ENCODE measurements around the gene HDAC8.
"Not testable (repeated sequence)": the region's sequence is repeated elsewhere in the genome, so short reads cannot be mapped to it uniquely, and the experiment has no call there.

HDAC8 gene

DNA sequence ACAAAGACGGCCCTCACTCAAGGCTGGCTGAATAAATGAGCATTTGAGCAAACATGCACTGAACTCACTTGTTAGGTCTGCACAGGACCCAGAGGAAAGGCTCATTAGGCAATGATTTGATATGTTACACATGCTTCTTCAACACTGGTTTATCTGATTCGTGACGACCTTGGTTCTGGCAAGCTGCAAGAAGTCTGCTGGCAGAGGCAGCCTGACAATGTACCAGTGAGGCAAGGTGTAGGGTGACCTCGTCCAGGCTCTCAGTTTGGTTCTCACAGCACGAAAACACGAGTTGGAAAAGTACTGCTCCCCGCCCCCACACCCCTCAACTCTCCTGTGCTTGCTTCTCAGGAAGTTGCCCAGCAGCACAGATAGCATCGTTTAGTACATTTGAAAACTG is 203.8 kb downstream of the HDAC8 start:
- no peak for DNase-seq

DNA sequence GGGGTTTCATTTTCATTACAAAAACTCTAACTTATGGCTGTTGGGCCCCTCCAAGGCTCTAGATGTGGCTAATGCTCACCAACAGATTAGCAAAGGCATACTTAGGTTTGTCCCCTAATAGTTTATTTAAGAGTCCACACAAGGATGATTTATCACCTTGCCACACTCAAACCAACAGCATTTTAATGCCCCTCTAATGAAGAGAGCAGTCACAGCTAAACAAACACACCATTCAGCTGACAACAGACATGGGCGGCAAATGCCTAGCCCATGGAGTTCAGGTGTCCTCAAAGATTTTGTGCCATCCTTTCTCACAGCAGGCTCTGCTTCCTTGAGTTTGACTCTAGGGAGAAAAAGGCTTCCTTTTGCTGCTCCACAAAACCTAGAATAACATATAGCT is 205.1 kb downstream of the HDAC8 start:
- peak in 2 of 3 experiments; percentile 42 to 78 for DNase-seq

DNA sequence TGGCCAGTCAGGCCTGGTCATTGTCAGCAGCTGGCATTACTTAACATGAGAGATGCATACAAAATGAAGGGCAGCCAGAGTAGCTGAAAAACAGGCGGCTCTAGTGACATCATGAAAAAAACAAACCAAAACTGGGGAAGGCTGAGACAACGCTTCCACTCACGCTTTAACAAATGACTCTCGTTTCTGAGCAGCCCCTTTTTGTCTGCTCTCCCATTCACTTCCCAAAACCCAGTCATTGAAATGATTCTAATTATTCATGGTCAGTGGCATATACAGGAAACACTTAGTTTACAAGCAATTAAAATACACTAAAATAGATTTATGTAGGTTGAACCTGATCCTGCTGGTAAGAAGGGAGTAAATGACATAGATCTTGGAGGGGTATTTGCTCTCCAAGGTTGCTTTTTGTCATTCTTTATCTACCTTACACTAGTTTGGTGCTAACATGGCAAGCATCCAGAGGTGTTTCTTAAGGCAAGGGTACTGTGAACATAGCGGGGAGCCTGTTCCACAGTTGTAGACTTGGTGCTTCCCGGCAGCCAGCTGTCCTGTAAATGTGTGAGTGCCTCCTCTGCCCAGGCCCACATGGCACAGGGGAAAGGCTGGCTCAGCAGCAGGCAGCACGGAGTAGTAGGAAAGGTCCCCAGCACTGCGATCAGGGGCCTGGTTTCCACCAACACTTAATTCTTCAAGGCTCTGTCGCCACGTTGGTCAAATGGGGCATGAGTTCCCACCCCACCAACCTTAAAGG is 205.8 kb downstream of the HDAC8 start:
- peak in 2 of 3 experiments; percentile 42 to 61 for DNase-seq

DNA sequence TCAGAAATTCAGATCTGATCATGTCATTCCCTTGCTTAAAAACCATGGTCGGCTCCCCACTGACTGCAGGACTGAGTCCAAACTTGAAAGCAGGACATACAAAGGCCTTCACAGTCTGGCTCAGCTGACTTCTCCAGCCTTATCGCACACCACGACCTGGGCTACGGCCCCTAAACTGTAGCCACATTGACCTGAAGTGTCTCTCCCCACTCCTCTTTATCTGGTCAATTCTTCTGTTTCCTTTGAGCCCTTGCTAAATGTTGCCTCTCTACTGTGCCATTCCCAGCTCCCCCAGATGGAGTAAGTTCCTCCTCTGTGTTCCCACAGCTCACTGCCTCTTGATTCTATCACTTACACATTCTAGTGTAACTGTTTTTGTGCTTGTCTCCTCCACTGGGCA is 206.5 kb downstream of the HDAC8 start:
- no peak for DNase-seq

DNA sequence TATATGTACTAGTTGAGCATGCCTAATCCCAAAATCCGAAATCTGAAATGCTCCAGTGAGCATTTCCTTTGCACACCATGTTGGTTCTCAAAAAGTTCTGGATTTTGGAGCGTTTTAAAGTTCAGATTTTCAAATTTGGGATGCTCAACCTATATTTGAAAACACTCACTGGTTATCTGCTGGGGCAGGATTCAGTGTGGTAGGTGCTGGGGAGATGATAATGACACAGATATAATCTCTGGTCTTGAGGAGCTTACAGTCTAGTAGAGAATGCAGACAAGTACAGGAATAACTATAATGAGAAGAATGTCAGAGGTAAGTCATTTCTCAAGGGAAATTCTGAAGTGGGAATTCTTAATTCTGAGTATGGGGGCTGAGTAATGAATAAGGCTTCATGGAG is 207.5 kb downstream of the HDAC8 start:
- DNase-seq = no peak

DNA sequence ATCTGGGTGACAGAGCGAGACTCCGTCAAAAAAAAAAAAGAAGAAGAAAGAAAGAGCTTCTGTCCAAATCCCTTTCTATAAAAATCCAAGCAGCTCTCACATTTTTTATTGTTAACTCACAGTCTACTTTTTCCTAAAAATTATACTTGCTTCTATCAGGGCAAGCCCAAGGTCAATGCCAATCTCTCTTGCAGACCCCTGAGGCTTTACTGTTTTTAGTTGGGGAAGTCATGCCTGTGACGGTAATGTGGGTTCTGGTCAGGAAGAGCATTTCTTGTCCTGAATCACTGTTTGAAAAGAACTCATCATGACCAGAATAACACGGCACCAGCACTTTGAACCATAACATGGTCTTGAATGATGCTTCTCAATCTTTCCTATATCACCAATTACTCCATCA is 212.3 kb downstream of the HDAC8 start:
- no peak for DNase-seq

DNA sequence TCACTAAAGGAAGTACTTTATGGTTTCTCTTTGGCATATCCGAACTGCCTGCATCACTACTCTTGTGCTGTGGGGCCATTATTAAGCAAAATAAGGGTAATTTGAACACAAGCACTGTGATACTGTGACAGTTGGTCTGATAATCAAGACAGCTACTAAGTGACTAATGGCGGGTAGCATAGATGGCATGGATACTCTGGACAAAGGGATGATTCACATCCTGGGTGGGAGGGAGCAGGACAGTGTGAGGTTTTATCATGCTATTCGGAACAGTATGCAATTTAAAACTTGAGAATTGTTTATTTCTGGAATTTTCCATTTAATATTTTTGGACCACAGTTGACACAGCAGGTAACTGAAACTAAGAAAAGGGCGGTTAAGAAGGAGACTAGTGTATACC is 214.3 kb downstream of the HDAC8 start:
- no peak for DNase-seq

DNA sequence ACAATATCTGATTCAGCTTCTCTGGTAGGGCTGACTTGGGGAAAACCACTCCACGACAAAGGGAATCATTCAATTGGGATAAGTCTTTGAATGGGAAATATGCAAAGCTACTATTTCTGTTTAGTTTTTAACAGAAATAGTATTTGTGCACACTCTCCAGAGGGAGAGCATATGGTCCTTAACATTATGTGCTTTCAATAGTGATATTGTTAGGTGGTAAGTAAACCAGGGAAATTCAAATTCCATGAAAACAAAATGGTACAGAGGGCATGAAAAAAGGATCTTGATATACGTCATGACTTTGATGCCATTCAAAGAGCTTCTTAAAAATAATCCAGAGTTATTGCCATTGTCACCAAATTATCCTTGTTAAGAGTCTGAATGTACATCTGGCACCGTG is 219.9 kb downstream of the HDAC8 start:
- no peak for DNase-seq

DNA sequence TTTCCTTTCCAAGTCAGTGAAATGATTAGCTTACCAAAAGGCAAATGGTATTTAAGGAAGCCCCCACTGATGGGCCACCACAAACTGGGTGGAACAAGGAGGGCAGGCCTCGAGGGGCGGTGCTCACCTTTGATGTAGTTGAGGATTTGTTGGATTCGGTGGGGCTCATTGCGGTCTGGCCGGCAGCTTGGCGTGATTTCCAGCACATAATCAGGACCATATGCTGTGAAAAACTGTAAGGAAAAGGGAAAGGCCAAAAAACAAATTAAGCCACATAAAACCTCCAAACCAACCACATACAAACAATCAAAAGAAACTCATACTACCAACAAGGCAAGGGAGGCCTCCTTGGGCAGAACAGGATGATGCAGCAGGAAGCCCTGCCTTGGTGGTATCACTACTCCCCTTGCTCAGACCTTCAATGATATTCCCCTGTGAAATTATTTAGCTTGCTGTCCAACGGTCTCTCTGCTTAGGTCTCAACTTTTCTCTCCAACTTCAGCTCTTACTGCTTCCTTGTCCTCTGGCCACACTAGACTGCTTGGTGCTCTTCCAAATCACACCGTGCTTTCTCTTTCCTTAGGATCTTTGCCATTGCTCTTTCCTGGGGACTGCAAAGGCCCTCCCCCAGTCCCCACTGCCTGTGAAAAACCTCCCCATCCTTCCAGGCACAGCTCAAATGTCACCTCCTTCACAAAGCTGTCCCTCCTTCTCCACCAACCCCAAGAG is 220.9 kb downstream of the HDAC8 start:
- DNase-seq = no peak

DNA sequence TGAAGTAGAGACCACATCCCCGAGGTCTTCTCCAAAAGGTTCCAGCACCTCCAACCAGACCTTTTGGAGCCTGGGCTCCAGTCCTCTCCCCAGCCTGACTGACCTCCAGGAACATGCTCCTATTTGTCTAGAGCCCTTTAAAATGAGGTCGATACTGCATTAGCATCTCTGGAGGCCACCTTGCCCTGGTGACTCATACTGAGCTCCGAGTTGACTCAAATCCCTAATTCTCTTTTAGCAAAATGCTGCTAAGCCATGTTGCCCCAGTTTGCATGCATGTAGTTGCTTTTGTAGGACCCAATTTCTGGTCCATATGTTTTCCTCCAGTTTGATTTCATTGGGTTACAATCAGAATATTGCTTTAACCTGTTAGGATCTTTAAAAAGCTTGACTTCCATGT is 223.5 kb downstream of the HDAC8 start:
- no peak for DNase-seq

DNA sequence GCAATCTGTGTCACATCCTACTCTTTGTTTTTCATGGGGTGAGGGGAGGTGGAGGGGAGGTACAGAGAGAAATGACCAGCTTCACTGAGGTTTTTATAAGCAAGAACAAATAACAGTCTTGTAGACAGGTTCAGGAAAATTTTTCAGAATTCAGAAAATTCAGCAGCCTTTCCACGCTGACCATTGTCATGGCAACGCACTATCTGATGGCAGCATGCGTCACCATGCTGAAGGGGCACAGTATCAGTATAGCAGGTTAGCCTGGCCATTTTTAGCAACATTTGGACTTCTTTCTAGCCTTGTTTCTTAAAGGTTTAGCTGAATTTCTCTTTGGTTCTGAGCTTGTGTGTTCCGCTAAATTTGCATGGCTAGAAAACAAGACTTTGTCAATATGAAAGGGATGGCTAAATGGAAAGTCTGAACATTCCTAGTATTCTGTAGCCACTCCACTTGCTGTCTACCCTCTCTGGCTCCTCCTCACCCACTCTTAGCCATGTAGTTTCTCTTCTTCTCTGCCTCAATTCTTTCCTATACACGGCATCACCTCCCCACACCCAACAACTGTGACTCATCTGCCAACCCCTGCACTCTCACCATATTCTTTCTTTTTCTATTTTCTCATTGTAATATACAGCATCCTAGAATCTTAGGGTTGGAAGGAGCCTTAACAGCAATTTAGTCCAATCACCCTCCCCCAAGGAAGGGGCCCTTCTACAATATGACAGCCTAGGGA is 224.2 kb downstream of the HDAC8 start:
- no peak for DNase-seq

DNA sequence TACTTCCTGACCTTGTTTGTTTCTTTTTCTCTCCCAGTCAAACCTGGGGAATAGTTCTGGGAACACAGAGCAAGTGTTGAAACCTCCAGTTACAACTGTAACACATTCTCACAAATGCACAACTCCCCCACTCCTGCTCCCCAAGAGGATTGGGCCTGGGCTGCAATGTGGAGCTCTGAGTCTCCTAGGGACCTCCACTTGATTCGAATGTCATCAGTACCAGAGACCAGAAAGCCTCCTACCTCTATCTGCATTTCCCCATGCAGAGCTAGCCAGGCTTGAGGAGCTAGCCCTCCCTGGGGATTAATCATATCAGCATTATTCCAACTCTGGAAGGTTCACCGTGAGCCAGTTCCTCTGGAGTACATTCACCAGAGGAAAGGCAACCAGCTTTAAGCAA is 225.3 kb downstream of the HDAC8 start:
- DNase-seq = no peak

DNA sequence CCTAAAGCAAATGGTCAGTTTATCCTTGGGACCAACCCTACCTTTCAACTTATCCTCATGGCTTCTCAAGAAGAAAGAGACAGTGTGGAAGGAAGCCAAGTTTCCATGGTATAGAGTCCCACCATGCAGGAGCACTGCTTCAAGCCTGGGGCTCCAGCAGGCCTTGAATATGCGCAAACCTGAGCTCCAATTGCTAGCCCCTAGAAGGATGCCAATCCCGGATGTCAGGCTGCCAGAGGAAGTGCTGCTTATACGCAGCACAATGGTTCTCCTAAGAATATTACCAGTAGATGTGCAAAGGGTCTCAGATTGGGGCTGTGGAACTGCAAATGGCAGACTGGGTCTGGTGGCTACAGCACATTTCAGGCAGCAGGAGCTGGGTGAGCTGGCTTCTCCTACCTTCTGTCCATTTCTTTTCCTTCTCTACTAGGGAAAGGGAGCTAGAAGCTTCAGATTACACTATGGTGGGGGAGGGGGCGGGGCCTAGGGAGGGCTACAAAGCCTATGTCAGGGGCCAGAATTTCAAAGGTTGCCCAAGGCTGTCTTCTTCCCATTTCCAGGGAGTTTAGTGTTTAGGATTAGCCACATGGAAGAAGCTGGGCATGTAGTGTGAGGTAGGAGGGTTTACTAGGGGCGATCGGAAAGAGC is 226.2 kb downstream of the HDAC8 start:
- DNase-seq = no peak

DNA sequence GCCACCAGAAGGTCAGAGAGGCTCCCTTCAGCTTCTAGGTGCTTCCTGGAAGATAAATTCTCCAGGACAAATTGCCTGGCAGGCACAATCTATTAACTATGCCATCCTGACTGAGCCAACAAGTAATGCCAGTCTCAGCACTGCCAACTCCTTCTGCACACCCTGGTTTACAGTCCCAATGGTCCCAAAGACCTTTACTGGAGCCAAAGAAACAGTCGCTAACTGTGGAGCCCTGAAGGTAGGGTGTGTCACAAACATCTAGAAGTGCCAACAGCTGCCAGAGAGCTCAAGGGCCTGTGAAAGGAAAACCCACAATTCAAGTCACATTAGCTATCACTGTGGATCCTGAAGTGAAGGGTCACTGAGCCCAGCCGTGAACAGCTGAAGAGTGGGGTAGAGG is 232.0 kb downstream of the HDAC8 start:
- no peak for DNase-seq

DNA sequence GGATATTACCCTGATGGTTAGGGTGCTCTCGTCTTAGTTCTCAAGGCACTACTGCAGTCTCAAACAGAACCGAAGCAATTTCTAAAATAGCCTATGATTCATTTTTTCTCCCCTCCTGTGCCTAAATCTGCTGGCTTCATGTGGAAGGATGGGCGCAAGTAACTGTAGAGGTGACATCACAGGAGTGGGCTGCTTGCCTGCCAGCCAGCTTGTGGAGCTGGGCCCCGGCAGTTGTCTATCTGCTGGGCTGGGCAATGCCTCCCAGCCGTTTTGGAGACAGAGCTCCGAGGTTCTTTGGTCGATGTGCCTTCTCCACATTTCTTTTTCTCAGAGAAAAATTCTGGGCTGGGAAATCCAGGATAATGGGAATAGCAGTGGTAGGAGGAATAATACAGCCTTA is 232.6 kb downstream of the HDAC8 start:
- DNase-seq = no peak

DNA sequence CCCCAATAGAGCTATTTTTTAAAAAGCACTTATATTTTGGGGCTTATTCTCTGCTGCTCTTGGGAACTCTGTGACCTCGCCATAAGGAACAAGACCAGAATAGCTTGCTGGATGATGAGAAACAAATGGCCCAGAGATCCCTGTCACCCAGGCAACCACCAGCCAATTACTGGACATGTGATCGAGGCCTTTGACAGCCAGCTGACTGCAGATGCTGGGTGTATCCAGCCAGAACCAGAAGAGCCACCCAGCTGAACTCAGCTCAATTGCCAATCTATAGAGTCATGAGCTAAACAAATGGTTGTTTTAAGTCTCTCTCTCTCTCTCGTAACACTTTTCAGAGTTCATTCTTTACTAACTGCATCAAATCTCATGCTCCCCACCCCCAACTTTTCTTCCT is 242.5 kb downstream of the HDAC8 start:
- DNase-seq = peak in 1 of 3 experiments; percentile 35

DNA sequence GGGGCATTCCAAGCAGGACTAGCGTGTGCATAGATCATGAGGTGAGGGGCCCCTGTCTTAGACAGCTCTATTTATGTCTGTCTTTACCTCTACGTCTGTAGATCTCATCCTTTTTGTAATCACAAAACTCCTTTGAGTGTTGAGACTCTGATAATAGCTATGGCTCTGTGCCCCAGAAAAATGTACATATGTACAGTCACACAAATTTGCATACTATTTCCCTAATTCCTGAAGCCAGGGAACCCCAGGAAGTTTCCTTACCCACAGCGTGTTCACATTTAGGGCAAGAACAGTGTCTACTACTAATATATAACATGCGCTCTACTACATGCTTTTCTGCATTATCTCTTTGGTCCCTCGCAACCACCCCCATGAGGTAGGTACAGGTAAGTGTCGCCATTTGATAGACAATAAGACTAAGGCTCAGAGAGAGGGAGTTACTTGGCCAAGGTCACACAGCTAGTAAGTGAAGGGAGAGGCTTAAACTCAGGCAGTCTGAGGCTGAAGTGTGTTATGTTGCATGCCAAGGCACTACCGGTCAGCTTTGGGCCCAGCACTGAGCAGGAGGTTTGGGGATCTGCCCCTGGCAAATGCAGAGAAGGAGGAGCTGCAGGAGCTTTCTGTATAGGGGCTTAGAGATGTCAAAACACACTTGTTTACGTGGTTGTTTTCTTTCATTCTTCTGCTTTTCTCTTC is 245.9 kb downstream of the HDAC8 start:
- DNase-seq = no peak

DNA sequence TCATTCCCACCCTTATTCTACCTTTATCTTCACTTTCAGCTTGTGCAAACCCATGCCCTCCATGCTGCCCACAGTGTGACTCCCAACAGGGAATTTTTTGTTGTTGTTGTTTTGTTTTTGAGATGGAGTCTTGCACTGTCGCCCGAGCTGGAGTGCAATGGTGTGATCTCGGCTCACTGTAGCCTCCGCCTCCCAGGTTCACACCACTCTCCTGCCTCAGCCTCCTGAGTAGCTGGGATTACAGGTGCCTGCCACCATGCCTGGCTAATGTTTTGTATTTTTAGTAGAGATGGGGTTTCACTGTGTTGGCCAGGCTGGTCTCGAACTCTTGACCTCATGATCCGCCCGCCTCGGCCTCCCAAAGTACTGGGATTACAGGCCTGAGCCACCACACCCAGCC is 253.0 kb downstream of the HDAC8 start:
- DNase-seq = not testable (repeated sequence)

DNA sequence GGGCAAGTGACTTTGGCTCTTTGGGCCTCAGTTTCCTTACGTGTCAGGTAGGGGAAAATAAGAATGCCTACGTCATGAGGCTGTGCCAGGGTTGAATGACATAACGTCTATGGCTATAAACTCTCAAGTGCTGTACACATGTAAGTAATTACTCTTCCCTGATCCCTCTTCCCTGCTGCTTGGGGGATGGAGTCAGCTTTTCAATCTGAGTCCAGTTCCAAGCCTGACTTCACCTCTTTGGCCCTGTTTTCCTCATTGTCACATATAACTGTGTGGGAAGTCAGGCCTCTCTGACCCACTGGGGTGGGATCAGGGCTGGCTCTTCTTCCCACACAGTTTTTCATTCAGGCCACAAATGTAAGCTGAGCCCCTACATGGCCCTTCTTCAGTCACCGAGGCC is 255.5 kb downstream of the HDAC8 start:
- DNase-seq = no peak

DNA sequence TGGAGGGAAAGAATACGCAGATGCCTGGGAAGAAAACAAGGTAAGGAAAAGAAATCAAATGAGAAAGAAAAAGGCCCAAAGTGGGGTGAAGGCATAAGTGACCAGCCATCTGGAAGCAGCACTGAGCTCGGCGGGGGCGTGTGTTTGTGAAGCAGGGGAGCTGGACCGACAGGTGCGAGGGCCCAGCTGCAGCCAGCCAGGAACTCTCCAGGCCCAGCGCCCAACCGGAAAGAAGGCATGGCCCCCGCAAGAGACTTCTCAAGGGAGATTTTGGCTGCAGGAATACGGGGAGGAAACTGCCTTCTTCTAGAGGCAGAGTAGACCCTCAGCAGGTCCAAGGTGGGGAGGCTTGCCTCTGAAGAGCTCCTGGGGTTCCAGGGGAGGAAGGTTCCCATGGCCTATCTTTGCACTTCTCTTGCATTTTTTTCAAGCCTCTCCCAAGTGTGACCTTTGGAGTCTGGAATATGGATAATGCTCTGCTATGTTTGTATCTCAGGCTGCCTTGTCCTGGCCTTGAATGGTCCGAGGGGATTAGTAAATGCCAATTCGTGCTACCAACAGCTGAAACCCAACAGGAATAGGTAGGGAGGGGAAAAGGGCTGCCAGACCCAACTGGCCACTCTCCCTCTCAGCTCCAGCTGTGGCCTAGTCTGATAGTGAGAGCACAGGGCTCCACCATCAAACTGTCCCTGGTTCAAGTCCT is 256.1 kb downstream of the HDAC8 start:
- DNase-seq = peak in 2 of 3 experiments; percentile 39 to 55

DNA sequence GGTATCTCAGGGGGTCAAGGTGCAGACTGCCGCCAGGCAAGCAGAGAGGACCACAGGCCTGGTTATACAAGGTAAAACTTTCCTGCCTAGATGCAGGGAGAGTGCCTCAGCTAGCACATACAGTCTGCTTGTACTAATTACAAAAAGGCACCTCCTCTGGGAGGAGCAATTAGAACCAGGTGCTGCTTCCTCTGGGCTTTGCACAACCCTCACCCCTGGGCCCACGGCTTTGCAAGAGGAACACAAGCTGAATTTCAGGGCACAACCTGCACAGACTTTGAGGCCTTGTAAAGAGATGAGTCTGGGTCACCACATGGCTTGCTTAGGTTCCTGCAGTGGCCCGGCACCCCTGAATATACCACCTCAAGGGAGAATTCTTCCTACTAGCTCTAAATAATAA is 257.8 kb downstream of the HDAC8 start:
- peak in 2 of 3 experiments; percentile 34 to 49 for DNase-seq

Measured in NCI-H1417 (cell line).